ENCODE measurements around the gene GSK3A. TPM values are rescaled to one million over a fixed set of nuclear protein-coding genes. Genes with fewer than 3 reads are reported as not detected.

Gene GSK3A
- total and polyA plus RNA-seq, 2 of the 4 experiments (the other 2 are of a cell fraction): 8.1 to 43.3 TPM

- TF ChIP-seq POLR2A (IDR thresholded peaks at IDR 0.05; ENCODE audit: low read depth, low read length): no peak
- no peak for TF ChIP-seq MXI1 (IDR thresholded peaks at IDR 0.05; ENCODE audit: borderline replicate concordance, low read depth, low read length)
- no peak for TF ChIP-seq FOS (IDR thresholded peaks at IDR 0.05; ENCODE audit: low read depth, low read length)
- TF ChIP-seq CHD1 (IDR thresholded peaks at IDR 0.05; ENCODE audit: low read depth, low read length): no peak
- TF ChIP-seq RFX5 (IDR thresholded peaks at IDR 0.05; ENCODE audit: low read depth, low read length): no peak
- no peak for TF ChIP-seq USF2 (IDR thresholded peaks at IDR 0.05; ENCODE audit: low read depth, low read length)
- no peak for TF ChIP-seq SMC3 (IDR thresholded peaks at IDR 0.05; ENCODE audit: low read depth, low read length)
- TF ChIP-seq RCOR1 (IDR thresholded peaks at IDR 0.05; ENCODE audit: insufficient replicate concordance, low read length): no peak
- no peak for TF ChIP-seq CEBPB (IDR thresholded peaks at IDR 0.05; ENCODE audit: low read depth, low read length)
- TF ChIP-seq MAFK (IDR thresholded peaks at IDR 0.05; ENCODE audit: low read depth, low read length): no peak
- TF ChIP-seq CTCF (conservative IDR thresholded peaks at IDR 0.05; ENCODE audit: low read depth, low read length): no peak
- no peak for TF ChIP-seq BHLHE40 (IDR thresholded peaks at IDR 0.05; ENCODE audit: low read depth, low read length)
- no peak for TF ChIP-seq RAD21 (IDR thresholded peaks at IDR 0.05; ENCODE audit: low read length)
- no peak for TF ChIP-seq MAZ (IDR thresholded peaks at IDR 0.05; ENCODE audit: borderline replicate concordance, low read depth, low read length)
- no peak for TF ChIP-seq NFE2L2 (IDR thresholded peaks at IDR 0.05; ENCODE audit: low read depth, low read length)
- TF ChIP-seq ELK1 (IDR thresholded peaks at IDR 0.05; ENCODE audit: borderline replicate concordance, low read depth, low read length): no peak
- no TSS peak for BruUV-seq (replicated peaks)
- Histone ChIP-seq H2AFZ (replicated peaks; ENCODE audit: low read length, poor library complexity) (no peak overlapping the region), H4K8ac (ENCODE audit: low read depth in 2 of 2, low read length in 2 of 2) (no peak overlapping the region), H3K18ac (ENCODE audit: low read depth, low read length) (no peak overlapping the region), H2BK20ac (ENCODE audit: low read depth, low read length) (no peak overlapping the region), H3K56ac (ENCODE audit: extremely low read depth, insufficient read depth, low read length) (no peak overlapping the region), H3K9me1 (ENCODE audit: insufficient read depth, low read length) (no peaks in the 10 kb centered on the region), H4K91ac (ENCODE audit: insufficient read depth, low read depth, low read length) (no peak overlapping the region), H3K9ac (ENCODE audit: low read depth, low read length) (no peak overlapping the region), H3K36me3 (ENCODE audit: control insufficient read depth, insufficient read depth, low read length) (no peaks in the 10 kb centered on the region), H2BK5ac (ENCODE audit: low read depth, low read length, poor library complexity, severe bottlenecking) (no peak overlapping the region), H3K79me1 (ENCODE audit: low read depth in 1 of 2, low read length in 2 of 2) (no peaks in the 10 kb centered on the region; a peak in 1 of 4 replicates), H4K5ac (ENCODE audit: low read depth, low read length) (no peak overlapping the region), H3K4me3 (ENCODE audit: insufficient read depth, low read depth, low read length) (no peak overlapping the region), H2BK15ac (ENCODE audit: low read depth, low read length) (no peak overlapping the region), H3K4me1 (ENCODE audit: control insufficient read depth, insufficient read depth, low read length) (no peaks in the 10 kb centered on the region), H3K4me2 (ENCODE audit: low read depth, low read length) (no peak overlapping the region), H2AK5ac (ENCODE audit: low read depth, low read length) (no peak overlapping the region), H3K4ac (ENCODE audit: low read depth, low read length) (no peak overlapping the region), H3K14ac (replicated peaks; ENCODE audit: low read depth, low read length) (no peak overlapping the region; the same call in 1 of the 2 replicates), H3K9me3 (ENCODE audit: control insufficient read depth, insufficient read depth, low read length) (no peaks in the 10 kb centered on the region), H2BK120ac (ENCODE audit: low read depth, low read length) (no peak overlapping the region), H3K23ac (ENCODE audit: low read depth, low read length) (no peak overlapping the region; the same call in 1 of the 2 replicates), H2AK9ac (replicated peaks; ENCODE audit: low read depth, low read length, poor library complexity) (no peak overlapping the region), H4K20me1 (ENCODE audit: insufficient read depth, low read length) (no peaks in the 10 kb centered on the region), H3K27me3 (ENCODE audit: control insufficient read depth, insufficient read depth, low read length) (no peaks in the 10 kb centered on the region), H3K27ac (ENCODE audit: insufficient read depth, low read length) (no peak overlapping the region)
- in situ Hi-C loops (cut with MboI; ENCODE audit: low sequenced_read_pairs) (no loop called here), intact Hi-C loops (cut with micrococcal nuclease) (no loop called here), dilution Hi-C loops (cut with HindIII; ENCODE audit: low sequenced_read_pairs, unreplicated experiment) (no loop called here)
- WGBS, 2 experiments (ENCODE audit: extremely low coverage in 2 of 2, insufficient read length in 1 of 2): no CpG with 5 or more reads among the region's 3 CpGs
- POLR2A ChIA-PET (ENCODE audit: unreplicated experiment): no interaction called here
- no peak for DNase-seq
- peak; percentile 53 for ATAC-seq (ENCODE audit: low read depth)
- CTCF ChIA-PET: no interaction called here
These were observed 19.4 kb upstream of the GSK3A start for GRCh38 chr19:42261763-42262162.

Measured in IMR-90 (cell line).